WTC11 (cell line): ENCODE data around the gene CABLES1. TPM values are rescaled to one million over a fixed set of nuclear protein-coding genes. Genes with fewer than 3 reads are reported as not detected.

ENCODE experiments used
- ATAC-seq: fragments of 200-7000 bp; cut with Tn5 transposase; 2 replicates; pipeline ENCODE4 v1.10.0; 2021; ENCODE audit warnings: mild to moderate bottlenecking, moderate library complexity
- CTCF ChIA-PET: fragments of 300-600 bp; sonication (Branson Sonifier 250); formaldehyde crosslinking; loops from one replicate; lab custom pipeline; 2021; ENCODE audit warnings: antibody characterized with exemption; lab: Charles Lee
- POLR2A ChIA-PET: fragments of 350-600 bp; sonication (Branson Sonifier 250); formaldehyde crosslinking; loops from one replicate; lab custom pipeline; 2021; ENCODE audit warnings: antibody characterized with exemption; lab: Charles Lee
- DNase-seq: peaks from one replicate; pipeline ENCODE4 v3.0.0; 2021; ENCODE audit warnings: low spot score
- H3K27ac Mint-ChIP-seq: 2 replicates; pipeline ENCODE4 v1.8.0; 2021; ENCODE audit warnings: mixed read lengths
- H3K27me3 Mint-ChIP-seq: 2 replicates; pipeline ENCODE4 v1.8.0; 2021; ENCODE audit warnings: low read depth, mild to moderate bottlenecking, moderate library complexity, mixed read lengths
- H3K36me3 Mint-ChIP-seq: 2 replicates; pipeline ENCODE4 v1.8.0; 2021; ENCODE audit warnings: mixed read lengths
- H3K4me1 Mint-ChIP-seq: 2 replicates; pipeline ENCODE4 v1.8.0; 2022; ENCODE audit warnings: mixed read lengths
- H3K4me3 Mint-ChIP-seq: 2 replicates; pipeline ENCODE4 v1.8.0; 2021; ENCODE audit warnings: mild to moderate bottlenecking, moderate library complexity, mixed read lengths
- H3K9me3 Mint-ChIP-seq: 2 replicates; pipeline ENCODE4 v1.8.0; 2021; ENCODE audit warnings: mixed read lengths
- JUN ChIP-seq: sonication (generic); formaldehyde crosslinking; IDR thresholded peaks from 2 replicates; pipeline ENCODE4 v1.8.0; 2023; ENCODE audit warnings: mild to moderate bottlenecking, missing genetic modification reagents
- RORB ChIP-seq: fragments of 250-450 bp; sonication (Bioruptor Pico); IDR thresholded peaks from 2 replicates; pipeline ENCODE4 v1.9.0; 2021; ENCODE audit warnings: mild to moderate bottlenecking
- TP53 ChIP-seq: sonication (generic); formaldehyde crosslinking; IDR thresholded peaks from 2 replicates; pipeline ENCODE4 v1.8.1; 2023; ENCODE audit warnings: mild to moderate bottlenecking, missing genetic modification reagents
- USF1 ChIP-seq: sonication (generic); formaldehyde crosslinking; IDR thresholded peaks from 2 replicates; pipeline ENCODE4 v1.8.0; 2022; ENCODE audit warnings: mild to moderate bottlenecking, missing genetic modification reagents
- ZNF121 ChIP-seq: sonication (generic); formaldehyde crosslinking; IDR thresholded peaks from 2 replicates; pipeline ENCODE4 v1.8.0; 2023; ENCODE audit warnings: missing genetic modification reagents
- ZNF416 ChIP-seq: fragments of 250-450 bp; sonication (Bioruptor Pico); IDR thresholded peaks from 2 replicates; pipeline ENCODE4 v1.9.0; 2021; ENCODE audit warnings: mild to moderate bottlenecking, inconsistent platforms
- total RNA-seq: library from RNA; stranded (reverse); gene quantifications from 3 replicates; pipeline ENCODE4 v1.2.3, GENCODE V29; 2021
- TF ChIP-seq, protein P1 (sequence below): sonication (generic); formaldehyde crosslinking; IDR thresholded peaks from 2 replicates; pipeline ENCODE4 v1.8.1; 2022; ENCODE audit warnings: mild to moderate bottlenecking, moderate library complexity, missing genetic modification reagents
- TF ChIP-seq, protein P2 (sequence below): fragments of 250-450 bp; sonication (Bioruptor Pico); IDR thresholded peaks from 2 replicates; pipeline ENCODE4 v2.1.2; 2022; ENCODE audit warnings: mild to moderate bottlenecking, moderate library complexity
- TF ChIP-seq, protein P3 (sequence below): sonication (generic); formaldehyde crosslinking; conservative IDR thresholded peaks from 2 replicates; pipeline ENCODE4 v1.8.1; 2023; ENCODE audit warnings: mild to moderate bottlenecking, low read depth, missing genetic modification reagents, moderate library complexity
- TF ChIP-seq, protein P4 (sequence below): fragments of 250-450 bp; sonication (Bioruptor Pico); IDR thresholded peaks from 2 replicates; pipeline ENCODE4 v1.9.0; 2021; ENCODE audit warnings: mild to moderate bottlenecking, borderline replicate concordance
- TF ChIP-seq, protein P5 (sequence below): sonication (generic); formaldehyde crosslinking; IDR thresholded peaks from 2 replicates; pipeline ENCODE4 v1.8.1; 2022; ENCODE audit warnings: missing genetic modification reagents, borderline replicate concordance

Gene CABLES1
- total RNA-seq, 1 experiment from 2014 or later = 17.0 TPM

- Mint-ChIP-seq H3K27me3 (no peaks in the 10 kb centered on the region), H3K4me3 (no peak overlapping the region), H3K4me1 (peaks cover 15% of the 10 kb centered on the region), H3K36me3 (no peaks in the 10 kb centered on the region; the same call in 1 of the 2 replicates), H3K27ac (no peak overlapping the region), H3K9me3 (no peaks in the 10 kb centered on the region)
- CTCF ChIA-PET = no interaction called here
- no peak for DNase-seq
- TF ChIP-seq TP53 (CRISPR knock-in tag) (no peak), JUN (CRISPR knock-in tag) (no peak), USF1 (CRISPR knock-in tag) (no peak), ZNF416 (CRISPR knock-in tag) (no peak), RORB (CRISPR knock-in tag) (no peak)
- TF ChIP-seq, protein P1, sequence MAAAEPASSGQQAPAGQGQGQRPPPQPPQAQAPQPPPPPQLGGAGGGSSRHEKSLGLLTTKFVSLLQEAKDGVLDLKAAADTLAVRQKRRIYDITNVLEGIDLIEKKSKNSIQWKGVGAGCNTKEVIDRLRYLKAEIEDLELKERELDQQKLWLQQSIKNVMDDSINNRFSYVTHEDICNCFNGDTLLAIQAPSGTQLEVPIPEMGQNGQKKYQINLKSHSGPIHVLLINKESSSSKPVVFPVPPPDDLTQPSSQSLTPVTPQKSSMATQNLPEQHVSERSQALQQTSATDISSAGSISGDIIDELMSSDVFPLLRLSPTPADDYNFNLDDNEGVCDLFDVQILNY = no peak
- TF ChIP-seq, protein P2, sequence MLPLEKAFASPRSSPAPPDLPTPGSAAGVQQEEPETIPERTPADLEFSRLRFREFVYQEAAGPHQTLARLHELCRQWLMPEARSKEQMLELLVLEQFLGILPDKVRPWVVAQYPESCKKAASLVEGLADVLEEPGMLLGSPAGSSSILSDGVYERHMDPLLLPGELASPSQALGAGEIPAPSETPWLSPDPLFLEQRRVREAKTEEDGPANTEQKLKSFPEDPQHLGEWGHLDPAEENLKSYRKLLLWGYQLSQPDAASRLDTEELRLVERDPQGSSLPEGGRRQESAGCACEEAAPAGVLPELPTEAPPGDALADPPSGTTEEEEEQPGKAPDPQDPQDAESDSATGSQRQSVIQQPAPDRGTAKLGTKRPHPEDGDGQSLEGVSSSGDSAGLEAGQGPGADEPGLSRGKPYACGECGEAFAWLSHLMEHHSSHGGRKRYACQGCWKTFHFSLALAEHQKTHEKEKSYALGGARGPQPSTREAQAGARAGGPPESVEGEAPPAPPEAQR (CRISPR knock-in tag) = no peak
- TF ChIP-seq, protein P3, sequence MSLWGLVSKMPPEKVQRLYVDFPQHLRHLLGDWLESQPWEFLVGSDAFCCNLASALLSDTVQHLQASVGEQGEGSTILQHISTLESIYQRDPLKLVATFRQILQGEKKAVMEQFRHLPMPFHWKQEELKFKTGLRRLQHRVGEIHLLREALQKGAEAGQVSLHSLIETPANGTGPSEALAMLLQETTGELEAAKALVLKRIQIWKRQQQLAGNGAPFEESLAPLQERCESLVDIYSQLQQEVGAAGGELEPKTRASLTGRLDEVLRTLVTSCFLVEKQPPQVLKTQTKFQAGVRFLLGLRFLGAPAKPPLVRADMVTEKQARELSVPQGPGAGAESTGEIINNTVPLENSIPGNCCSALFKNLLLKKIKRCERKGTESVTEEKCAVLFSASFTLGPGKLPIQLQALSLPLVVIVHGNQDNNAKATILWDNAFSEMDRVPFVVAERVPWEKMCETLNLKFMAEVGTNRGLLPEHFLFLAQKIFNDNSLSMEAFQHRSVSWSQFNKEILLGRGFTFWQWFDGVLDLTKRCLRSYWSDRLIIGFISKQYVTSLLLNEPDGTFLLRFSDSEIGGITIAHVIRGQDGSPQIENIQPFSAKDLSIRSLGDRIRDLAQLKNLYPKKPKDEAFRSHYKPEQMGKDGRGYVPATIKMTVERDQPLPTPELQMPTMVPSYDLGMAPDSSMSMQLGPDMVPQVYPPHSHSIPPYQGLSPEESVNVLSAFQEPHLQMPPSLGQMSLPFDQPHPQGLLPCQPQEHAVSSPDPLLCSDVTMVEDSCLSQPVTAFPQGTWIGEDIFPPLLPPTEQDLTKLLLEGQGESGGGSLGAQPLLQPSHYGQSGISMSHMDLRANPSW (CRISPR knock-in tag) = no peak
- TF ChIP-seq, protein P4, sequence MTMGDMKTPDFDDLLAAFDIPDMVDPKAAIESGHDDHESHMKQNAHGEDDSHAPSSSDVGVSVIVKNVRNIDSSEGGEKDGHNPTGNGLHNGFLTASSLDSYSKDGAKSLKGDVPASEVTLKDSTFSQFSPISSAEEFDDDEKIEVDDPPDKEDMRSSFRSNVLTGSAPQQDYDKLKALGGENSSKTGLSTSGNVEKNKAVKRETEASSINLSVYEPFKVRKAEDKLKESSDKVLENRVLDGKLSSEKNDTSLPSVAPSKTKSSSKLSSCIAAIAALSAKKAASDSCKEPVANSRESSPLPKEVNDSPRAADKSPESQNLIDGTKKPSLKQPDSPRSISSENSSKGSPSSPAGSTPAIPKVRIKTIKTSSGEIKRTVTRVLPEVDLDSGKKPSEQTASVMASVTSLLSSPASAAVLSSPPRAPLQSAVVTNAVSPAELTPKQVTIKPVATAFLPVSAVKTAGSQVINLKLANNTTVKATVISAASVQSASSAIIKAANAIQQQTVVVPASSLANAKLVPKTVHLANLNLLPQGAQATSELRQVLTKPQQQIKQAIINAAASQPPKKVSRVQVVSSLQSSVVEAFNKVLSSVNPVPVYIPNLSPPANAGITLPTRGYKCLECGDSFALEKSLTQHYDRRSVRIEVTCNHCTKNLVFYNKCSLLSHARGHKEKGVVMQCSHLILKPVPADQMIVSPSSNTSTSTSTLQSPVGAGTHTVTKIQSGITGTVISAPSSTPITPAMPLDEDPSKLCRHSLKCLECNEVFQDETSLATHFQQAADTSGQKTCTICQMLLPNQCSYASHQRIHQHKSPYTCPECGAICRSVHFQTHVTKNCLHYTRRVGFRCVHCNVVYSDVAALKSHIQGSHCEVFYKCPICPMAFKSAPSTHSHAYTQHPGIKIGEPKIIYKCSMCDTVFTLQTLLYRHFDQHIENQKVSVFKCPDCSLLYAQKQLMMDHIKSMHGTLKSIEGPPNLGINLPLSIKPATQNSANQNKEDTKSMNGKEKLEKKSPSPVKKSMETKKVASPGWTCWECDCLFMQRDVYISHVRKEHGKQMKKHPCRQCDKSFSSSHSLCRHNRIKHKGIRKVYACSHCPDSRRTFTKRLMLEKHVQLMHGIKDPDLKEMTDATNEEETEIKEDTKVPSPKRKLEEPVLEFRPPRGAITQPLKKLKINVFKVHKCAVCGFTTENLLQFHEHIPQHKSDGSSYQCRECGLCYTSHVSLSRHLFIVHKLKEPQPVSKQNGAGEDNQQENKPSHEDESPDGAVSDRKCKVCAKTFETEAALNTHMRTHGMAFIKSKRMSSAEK (CRISPR knock-in tag) = no peak
- TF ChIP-seq, protein P5, sequence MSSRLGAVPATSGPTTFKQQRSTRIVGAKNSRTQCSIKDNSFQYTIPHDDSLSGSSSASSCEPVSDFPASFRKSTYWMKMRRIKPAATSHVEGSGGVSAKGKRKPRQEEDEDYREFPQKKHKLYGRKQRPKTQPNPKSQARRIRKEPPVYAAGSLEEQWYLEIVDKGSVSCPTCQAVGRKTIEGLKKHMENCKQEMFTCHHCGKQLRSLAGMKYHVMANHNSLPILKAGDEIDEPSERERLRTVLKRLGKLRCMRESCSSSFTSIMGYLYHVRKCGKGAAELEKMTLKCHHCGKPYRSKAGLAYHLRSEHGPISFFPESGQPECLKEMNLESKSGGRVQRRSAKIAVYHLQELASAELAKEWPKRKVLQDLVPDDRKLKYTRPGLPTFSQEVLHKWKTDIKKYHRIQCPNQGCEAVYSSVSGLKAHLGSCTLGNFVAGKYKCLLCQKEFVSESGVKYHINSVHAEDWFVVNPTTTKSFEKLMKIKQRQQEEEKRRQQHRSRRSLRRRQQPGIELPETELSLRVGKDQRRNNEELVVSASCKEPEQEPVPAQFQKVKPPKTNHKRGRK (CRISPR knock-in tag) = no peak
- TF ChIP-seq, all 79 proteins: peak for 0
- POLR2A ChIA-PET = no interaction called here
- ATAC-seq = no peak
These were observed 171.5 kb downstream of the CABLES1 start for GRCh38 chr18:23306822-23307221.

GRCh38 chr18:23307567-23308295 is 172.4 kb downstream of the CABLES1 start:
- DNase-seq (no peak), ATAC-seq (no peak)
- ChIA-PET POLR2A (no interaction called here), CTCF (no interaction called here)
- H3K27me3 Mint-ChIP-seq = no peaks in the 10 kb centered on the region
- no peak overlapping the region for H3K4me3 Mint-ChIP-seq
- H3K27ac Mint-ChIP-seq = no peak overlapping the region
- TF ChIP-seq ZNF121 (CRISPR knock-in tag) = peak; percentile 51; the same call in 1 of the 2 replicates
- TF ChIP-seq USF1 (CRISPR knock-in tag) = no peak
- no peaks in the 10 kb centered on the region for H3K9me3 Mint-ChIP-seq
- peaks cover 12% of the 10 kb centered on the region for H3K4me1 Mint-ChIP-seq
- no peaks in the 10 kb centered on the region; the same call in 1 of the 2 replicates for H3K36me3 Mint-ChIP-seq

Other genes with a start within 250 kb of the CABLES1 start
- gene RBBP8, start 202.2 kb upstream of the CABLES1 start, total RNA-seq = 31.5 to 38.3 TPM (median 33.3 TPM) in 3 replicates